GM12801 (cell line): ENCODE results near the gene ZMIZ2.

Experiments used
- CTCF ChIP-seq: IDR thresholded peaks from one replicate; pipeline ENCODE4 v1.5.1; 2011; ENCODE audit warnings: control low read depth; ENCODE audit not compliant: insufficient read length; ENCODE audit errors: extremely low read depth

The ZMIZ2 gene

GRCh38 chr7:44801890-44802289, 53.2 kb downstream of the ZMIZ2 start:
- TF ChIP-seq CTCF: no peak

- no peak for TF ChIP-seq CTCF
Measured at GRCh38 chr7:44802418-44803025, 53.9 kb downstream of the ZMIZ2 start.

GRCh38 chr7:44805950-44806349, 57.3 kb downstream of the ZMIZ2 start:
- TF ChIP-seq CTCF: no peak

- no peak for TF ChIP-seq CTCF
Measured at GRCh38 chr7:44808914-44809393, 60.3 kb downstream of the ZMIZ2 start.

- no peak for TF ChIP-seq CTCF
Measured at GRCh38 chr7:44811093-44811492, 62.4 kb downstream of the ZMIZ2 start.

GRCh38 chr7:44811571-44811970, 62.9 kb downstream of the ZMIZ2 start:
- no peak for TF ChIP-seq CTCF

GRCh38 chr7:44814919-44815318, 66.3 kb downstream of the ZMIZ2 start:
- TF ChIP-seq CTCF: no peak
